ENCODE data around the gene ITGB7. TPM values are rescaled to one million over a fixed set of nuclear protein-coding genes. Genes with fewer than 3 reads are reported as not detected.
A peak's percentile ranks its signal among the peaks of the same experiment; 100 is the strongest.

Gene ITGB7
- total RNA-seq, 1 donor from 2014 or later: 1.3 TPM

DNA sequence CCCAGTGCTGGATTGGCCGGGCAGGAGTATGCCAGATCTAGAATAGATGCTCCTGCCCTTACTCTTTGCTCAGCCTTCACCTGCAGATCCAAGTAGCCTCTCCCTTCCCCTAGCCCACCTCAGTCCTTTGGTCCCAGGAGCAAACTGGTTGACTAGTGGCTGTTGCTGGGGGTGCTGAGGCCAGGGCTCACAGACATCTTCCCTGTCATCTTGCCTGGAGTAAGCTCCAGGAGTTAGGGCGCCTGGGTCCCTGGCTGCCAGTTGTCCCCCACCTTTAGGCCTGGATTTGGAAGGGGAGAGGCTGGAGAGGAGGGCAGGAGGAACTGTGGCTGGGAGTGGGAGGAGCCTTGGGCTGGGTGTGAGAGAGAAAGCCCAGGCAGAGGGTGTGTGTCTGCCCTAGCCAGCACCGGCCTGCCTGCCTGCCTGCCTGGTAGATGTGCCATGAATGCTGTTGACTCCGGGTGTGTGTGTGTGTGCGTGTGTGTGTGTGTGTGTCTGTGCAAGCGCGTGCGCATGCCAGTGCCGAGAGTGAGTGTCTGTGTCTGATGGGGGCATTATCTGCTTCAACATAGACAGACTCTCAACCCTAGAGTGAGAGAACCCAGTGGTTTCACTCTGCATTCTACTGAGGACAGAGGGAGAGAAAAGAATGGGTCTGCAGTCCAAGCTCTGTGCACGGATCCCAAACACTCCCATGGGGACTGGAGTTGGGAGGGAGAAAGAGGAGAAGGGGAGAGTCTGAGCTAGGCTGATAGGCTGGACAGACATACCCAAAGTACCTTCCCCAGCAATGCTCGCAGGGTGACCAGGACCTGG is 25.8 kb upstream of the ITGB7 start:
- no peak for FAIRE-seq

DNA sequence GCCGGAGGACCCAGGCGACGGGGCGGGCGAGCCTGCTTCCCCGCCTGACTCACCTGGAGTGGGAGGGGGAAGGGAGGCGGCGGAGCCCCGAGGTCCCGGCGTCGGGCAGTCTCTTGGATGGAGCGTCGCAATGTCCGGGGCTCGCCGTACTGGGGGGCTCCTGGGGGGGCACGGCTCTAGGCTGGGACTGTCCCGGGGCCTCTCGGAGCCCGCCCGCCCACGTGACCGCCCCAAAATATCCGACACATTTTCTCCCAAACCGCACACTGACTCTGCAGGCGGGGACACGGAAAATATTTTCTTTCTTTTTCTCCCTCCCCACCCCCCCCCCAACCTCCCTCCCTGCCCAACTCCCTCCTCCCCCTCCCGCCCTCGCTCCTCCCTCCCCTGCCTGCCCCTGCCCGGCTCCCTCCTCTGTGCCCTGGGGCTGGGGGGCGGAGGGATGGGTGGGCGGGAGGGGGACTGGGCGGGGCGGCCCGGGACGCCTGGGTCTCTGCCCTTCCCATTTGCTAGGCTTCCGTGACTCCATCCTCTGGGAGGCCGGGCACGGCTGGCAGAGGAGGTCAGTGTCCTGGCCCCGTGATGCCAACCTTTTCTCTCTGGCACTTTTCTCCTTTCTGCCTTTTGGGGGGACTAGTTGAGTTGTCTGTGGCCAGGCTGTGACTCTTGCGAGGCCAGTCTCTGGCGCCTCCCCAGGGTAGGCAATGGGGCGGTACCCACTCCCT is 25.0 kb upstream of the ITGB7 start, which contains the start of gene RARG:
RARG (minus strand) TSS at position 289 of the 725 bp plus-strand sequence. CDS start 4,664 bp downstream, outside the sequence.
- FAIRE-seq: no peak

More for the DNA sequence above, 25.8 kb upstream of the ITGB7 start:
- H3K9me3 ChIP-seq (ENCODE audit: insufficient read depth, low read depth, low read length): no peaks in the 10 kb centered on the region
- H3K4me1 ChIP-seq (ENCODE audit: insufficient read depth, low read length): peaks cover 24% of the 10 kb centered on the region
- peak overlapping the region; percentile 67 for H2AFZ ChIP-seq (ENCODE audit: low read depth, low read length)
- DNase-seq (ENCODE audit: low read depth): no peak
- H3K4me2 ChIP-seq (ENCODE audit: low read length): peak overlapping the region; percentile 80
- TF ChIP-seq, protein P1, sequence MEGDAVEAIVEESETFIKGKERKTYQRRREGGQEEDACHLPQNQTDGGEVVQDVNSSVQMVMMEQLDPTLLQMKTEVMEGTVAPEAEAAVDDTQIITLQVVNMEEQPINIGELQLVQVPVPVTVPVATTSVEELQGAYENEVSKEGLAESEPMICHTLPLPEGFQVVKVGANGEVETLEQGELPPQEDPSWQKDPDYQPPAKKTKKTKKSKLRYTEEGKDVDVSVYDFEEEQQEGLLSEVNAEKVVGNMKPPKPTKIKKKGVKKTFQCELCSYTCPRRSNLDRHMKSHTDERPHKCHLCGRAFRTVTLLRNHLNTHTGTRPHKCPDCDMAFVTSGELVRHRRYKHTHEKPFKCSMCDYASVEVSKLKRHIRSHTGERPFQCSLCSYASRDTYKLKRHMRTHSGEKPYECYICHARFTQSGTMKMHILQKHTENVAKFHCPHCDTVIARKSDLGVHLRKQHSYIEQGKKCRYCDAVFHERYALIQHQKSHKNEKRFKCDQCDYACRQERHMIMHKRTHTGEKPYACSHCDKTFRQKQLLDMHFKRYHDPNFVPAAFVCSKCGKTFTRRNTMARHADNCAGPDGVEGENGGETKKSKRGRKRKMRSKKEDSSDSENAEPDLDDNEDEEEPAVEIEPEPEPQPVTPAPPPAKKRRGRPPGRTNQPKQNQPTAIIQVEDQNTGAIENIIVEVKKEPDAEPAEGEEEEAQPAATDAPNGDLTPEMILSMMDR (IDR thresholded peaks at IDR 0.05; ENCODE audit: insufficient read depth, low read depth, low read length): no peak
- TF ChIP-seq EZH2 (IDR thresholded peaks at IDR 0.05; ENCODE audit: insufficient read depth, low read length): no peak
- H3K4me3 ChIP-seq (ENCODE audit: insufficient read depth, low read depth, low read length): no peak overlapping the region
- H3K27me3 ChIP-seq (ENCODE audit: insufficient read depth, low read length): peaks cover 16% of the 10 kb centered on the region
- no peaks in the 10 kb centered on the region for H3K79me2 ChIP-seq (ENCODE audit: insufficient read depth, low read length)
- Mint-ChIP-seq H3K4me3 (ENCODE audit: unreplicated experiment) (peak overlapping the region; percentile 79), H3K36me3 (ENCODE audit: low read depth, unreplicated experiment) (peaks cover 3% of the 10 kb centered on the region), H3K9me3 (ENCODE audit: unreplicated experiment) (no peaks in the 10 kb centered on the region), H3K4me1 (ENCODE audit: low read depth, unreplicated experiment) (peaks cover 21% of the 10 kb centered on the region), H3K27me3 (ENCODE audit: low read depth, unreplicated experiment) (peaks cover 13% of the 10 kb centered on the region), H3K27ac (ENCODE audit: unreplicated experiment) (peak overlapping the region; percentile 27)
- H4K20me1 ChIP-seq (ENCODE audit: insufficient read depth, low read length): no peaks in the 10 kb centered on the region
- peak overlapping the region; percentile 13 for H3K9ac ChIP-seq (ENCODE audit: low read length)
- no peaks in the 10 kb centered on the region for H3K36me3 ChIP-seq (ENCODE audit: insufficient read depth, low read length)
- H3K27ac ChIP-seq (ENCODE audit: low read depth, low read length): no peak overlapping the region

More for the DNA sequence above, 25.0 kb upstream of the ITGB7 start, which contains the start of gene RARG:
- Histone ChIP-seq H4K20me1 (ENCODE audit: insufficient read depth, low read length) (no peaks in the 10 kb centered on the region), H3K27me3 (ENCODE audit: insufficient read depth, low read length) (peaks cover 9% of the 10 kb centered on the region), H3K9me3 (ENCODE audit: insufficient read depth, low read depth, low read length) (no peaks in the 10 kb centered on the region), H3K4me1 (ENCODE audit: insufficient read depth, low read length) (peaks cover 24% of the 10 kb centered on the region), H2AFZ (ENCODE audit: low read depth, low read length) (peak within 1 kb of the TSS; percentile 70), H3K79me2 (ENCODE audit: insufficient read depth, low read length) (no peaks in the 10 kb centered on the region), H3K27ac (ENCODE audit: low read depth, low read length) (no peak within 1 kb of the TSS), H3K36me3 (ENCODE audit: insufficient read depth, low read length) (no peaks in the 10 kb centered on the region), H3K4me3 (ENCODE audit: insufficient read depth, low read depth, low read length) (peak within 1 kb of the TSS; percentile 65), H3K4me2 (ENCODE audit: low read length) (peak within 1 kb of the TSS; percentile 85), H3K9ac (ENCODE audit: low read length) (peak within 1 kb of the TSS; percentile 77)
- H3K27ac Mint-ChIP-seq (ENCODE audit: unreplicated experiment): peak within 1 kb of the TSS; percentile 62
- peaks cover 13% of the 10 kb centered on the region for H3K27me3 Mint-ChIP-seq (ENCODE audit: low read depth, unreplicated experiment)
- no peaks in the 10 kb centered on the region for H3K9me3 Mint-ChIP-seq (ENCODE audit: unreplicated experiment)
- TF ChIP-seq, protein P1 (IDR thresholded peaks at IDR 0.05; ENCODE audit: insufficient read depth, low read depth, low read length): no peak
- no peak for TF ChIP-seq EZH2 (IDR thresholded peaks at IDR 0.05; ENCODE audit: insufficient read depth, low read length)
- peak within 1 kb of the TSS; percentile 81 for H3K4me3 Mint-ChIP-seq (ENCODE audit: unreplicated experiment)
- peaks cover 21% of the 10 kb centered on the region for H3K4me1 Mint-ChIP-seq (ENCODE audit: low read depth, unreplicated experiment)
- H3K36me3 Mint-ChIP-seq (ENCODE audit: low read depth, unreplicated experiment): peaks cover 3% of the 10 kb centered on the region
- DNase-seq (ENCODE audit: low read depth): peak; percentile 27

All from astrocyte (in vitro differentiated cells and primary cell).